ENCODE results near the gene WWC1.

- TF ChIP-seq, protein P1, sequence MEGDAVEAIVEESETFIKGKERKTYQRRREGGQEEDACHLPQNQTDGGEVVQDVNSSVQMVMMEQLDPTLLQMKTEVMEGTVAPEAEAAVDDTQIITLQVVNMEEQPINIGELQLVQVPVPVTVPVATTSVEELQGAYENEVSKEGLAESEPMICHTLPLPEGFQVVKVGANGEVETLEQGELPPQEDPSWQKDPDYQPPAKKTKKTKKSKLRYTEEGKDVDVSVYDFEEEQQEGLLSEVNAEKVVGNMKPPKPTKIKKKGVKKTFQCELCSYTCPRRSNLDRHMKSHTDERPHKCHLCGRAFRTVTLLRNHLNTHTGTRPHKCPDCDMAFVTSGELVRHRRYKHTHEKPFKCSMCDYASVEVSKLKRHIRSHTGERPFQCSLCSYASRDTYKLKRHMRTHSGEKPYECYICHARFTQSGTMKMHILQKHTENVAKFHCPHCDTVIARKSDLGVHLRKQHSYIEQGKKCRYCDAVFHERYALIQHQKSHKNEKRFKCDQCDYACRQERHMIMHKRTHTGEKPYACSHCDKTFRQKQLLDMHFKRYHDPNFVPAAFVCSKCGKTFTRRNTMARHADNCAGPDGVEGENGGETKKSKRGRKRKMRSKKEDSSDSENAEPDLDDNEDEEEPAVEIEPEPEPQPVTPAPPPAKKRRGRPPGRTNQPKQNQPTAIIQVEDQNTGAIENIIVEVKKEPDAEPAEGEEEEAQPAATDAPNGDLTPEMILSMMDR (IDR thresholded peaks at IDR 0.05): no peak
- no peak for TF ChIP-seq POLR2A (IDR thresholded peaks at IDR 0.05)
These were observed 19.7 kb downstream of the WWC1 start for GRCh38 chr5:168311061-168311566.

Data from adrenal gland (tissue), 5 donors.